DMS79 treated with DMSO at 0.1 percent for 48 hours (cell line): ENCODE results near the gene CPNE5.

ENCODE experiments used
- DNase-seq: peaks from one replicate; lab custom pipeline; 2025; lab: John Stamatoyannopoulos, UW

CPNE5 gene

DNA sequence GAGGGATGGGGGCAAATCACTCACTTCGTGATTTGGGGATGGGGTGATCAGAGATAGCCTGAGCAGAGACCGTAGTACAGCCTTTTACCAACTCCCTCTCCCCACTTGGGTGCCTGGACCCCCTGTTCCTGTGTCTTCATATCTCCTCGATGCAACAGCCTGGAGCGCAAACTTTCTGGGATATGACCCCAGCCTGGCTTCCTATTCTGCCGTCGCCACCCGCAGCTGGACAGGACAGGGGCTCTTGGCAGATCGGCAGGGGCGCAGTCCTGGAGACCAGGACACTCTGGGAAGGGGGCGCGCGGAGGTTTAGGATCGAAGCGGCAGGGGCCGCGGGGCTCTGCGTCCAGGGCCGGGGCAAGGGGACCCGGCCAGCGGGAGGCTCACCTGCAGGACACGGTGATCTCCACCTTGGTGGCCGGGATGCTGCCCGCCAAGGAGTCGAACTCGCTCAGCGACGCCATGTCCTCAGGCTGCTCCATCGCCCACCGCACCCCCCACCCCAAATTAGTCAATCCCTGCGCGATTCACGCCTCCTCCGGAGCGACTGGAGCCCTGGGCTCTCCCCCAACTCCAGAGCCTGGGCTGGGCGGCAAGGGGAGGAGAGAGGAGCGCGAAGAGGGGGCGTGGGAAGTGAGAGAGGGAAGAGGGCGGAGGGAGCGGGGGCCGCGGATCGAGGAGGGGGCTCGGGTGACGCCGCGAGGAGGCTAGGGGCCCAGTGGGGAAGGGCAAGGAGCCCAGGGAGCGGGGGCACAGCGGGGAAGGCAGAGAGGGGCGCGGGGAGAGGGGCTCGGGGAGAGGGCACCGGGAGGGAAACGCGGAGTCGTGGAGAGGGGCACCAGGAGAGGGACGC, at the start of gene CPNE5:
Gene CPNE5 (minus strand): TSS at position 549 of the 853 bp plus-strand sequence. CDS start 67 bp downstream, at position 482.
- peak; percentile 43 for DNase-seq

DNA sequence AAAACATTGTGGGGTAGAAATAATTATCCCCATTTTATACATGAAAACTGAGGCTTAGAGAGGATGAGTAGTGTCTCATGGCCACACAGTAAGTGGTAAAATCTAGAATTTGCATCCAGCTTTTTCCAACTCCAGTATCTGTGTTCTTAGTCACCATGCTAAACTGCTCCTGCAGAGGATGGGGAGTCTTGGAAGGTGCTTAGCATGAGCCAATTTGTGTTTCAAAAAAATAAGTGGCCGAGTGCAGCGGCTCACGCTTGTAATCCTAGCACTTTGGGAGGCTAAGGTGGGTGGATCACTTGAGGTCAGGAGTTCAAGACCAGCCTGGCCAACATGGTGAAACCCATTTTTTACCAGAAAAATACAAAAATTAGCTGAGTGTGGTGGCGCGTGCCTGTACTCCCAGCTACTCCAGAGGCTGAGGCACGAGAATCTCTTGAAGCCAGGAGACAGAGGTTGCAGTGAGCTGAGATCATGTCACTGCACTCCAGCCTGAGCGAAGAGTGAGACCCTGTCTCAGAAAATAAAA, 48.9 kb upstream of the CPNE5 start:
- DNase-seq, result no peak

DNA sequence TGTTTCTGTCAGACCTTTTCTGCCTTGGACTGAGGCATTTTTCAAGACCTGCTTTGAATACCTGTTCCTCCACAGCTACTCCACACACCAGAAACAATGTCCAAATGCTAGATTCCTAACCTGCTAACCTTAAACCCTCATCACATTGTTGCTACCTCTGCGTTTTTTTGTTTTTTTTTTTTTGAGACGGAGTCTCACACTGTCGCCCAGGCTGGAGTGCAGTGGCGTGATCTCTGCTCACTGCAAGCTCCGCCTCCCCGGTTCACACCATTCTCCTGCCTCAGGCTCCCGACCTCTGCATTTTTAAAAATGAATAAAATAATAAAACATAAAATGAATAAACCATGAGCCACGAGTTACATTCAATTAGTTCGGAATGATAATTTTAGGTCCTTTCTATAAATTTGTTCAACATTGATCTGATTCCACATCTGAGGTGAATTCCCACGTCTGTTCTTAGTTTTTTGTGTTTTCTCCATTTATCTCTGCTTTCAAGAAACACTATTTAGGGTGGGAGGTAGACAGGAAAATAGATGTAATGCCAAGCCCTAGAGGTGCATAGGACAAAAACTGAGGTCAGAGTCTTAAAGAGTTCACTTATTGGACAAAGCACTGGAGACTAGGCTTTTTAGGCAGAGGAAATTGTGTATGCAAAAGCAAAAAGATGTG, 47.8 kb upstream of the CPNE5 start:
- DNase-seq, result no peak

DNA sequence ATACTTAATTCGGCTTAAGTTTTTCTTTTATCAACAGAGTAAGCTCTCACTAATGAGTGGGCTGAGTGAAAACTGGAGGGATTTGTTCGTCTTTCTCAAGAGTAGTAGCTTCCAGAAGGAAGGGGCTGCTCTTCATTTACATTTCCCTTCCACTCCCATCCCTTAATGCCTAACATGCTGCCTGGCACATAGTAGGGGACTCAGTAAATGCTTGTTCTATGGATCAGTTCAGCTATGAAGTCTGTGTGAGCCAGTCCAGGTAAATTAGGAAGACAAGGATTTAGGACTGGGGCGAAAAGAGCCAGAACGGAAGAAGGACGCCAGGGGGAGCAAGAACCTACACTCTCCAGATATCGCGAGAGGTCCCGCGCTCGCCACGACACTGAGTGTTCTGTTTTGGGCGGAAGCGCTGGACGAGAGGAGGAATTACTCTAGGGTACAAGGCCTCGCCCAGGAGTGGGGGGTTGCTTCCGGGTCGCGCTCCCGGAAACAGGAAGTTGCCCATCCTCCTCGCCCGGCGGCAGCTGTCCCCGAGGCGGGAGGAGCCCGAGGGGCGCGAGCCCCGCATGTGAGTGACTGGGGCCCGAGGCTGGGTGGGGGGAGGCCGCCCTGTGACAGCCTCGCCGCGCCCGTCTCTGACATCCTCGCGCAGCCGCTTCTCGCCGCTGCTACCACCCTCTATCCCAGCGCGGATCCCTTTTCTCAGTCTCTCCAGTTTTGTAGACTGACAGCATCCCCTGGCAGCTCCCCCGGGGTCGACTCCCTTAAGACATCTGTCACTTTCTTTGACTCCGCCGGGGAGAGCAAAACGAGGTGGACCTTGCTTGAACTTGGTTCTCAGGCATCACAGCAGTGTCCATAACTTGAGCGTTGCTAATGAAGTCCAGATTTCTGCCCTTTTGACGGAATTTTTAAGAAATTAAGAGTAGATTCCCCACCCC, 46.5 kb upstream of the CPNE5 start, which contains the start of gene C6orf89:
Gene C6orf89 (plus strand): TSS at position 492 of the 941 bp plus-strand sequence. CDS start 13,493 bp downstream, outside the sequence.
- DNase-seq, result peak; percentile 96

DNA sequence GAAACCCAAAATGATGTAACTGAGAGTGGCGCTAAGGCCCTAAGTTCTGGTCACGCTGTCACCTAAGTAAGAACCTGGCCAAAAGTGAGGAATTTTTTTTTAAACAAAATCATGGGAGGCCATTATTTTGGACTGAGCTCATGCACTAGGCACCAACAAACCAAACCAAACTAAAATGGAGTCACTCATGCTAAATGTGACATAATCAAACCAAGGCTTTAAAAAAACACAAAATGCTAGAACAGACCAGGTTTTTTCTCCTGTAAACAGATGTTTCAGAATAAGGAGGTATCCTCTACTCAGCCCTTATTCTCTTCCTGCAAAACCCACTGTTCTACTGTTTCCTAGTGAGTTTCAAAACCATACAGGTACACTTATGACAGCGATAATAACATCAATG, 45.4 kb upstream of the CPNE5 start:
- DNase-seq, result no peak

DNA sequence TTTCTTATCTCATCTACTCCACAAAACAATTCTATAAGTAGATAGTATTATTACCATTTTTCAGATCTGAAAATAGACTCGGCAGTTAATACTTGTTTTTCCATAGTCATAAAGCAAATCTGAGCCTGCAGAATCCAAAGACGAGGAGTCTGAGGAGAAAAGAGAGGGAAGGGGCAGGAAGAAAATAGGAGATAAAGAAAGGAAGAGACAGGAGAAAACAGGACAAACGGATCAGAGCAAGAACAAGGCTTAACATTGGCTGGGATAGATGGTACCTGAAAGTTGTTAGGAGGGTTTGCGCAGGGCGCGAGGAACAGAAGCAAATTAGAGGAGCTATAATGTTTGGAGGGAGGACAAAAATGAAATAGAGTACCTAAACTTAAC, 36.0 kb upstream of the CPNE5 start:
- DNase-seq, result no peak

DNA sequence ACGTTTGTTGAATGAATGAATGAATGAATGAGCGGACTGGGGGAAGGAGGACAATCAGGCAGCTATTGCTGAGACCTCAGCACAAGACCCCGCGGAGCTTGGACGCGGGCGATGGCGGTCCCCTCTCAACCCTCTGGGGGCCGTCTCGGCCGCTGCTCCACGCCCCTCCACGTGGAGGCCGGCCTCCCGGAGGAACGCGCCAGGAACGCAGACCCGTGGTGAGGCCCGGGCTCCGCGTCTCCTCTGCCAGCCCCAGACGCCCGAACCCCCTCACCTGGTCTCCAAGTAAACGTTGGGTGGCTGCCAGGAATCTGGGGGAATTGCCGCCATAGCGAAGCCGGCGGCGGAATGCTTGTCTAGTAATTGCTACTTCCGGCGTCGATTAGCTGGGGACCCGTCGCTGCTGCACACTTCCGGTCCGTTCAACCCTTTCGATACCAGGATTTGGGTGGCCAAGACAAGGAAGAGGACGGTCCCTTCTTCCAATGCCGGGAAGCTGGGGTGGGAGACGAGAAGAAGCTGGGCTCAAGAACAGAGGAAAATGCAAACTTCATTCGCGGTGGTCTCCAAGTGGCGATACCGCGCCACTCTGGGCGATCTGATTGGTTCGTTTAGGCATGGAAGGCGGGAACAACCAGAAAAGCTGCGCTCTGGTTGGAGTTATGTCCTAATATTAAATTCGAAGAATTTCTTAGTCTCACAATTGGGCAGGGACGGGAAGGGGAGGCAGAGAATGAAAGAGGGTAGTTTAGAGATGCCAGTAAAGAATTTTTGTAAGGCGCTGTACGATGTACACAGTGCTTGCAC, 35.4 kb upstream of the CPNE5 start, which contains the start of gene PPIL1:
Gene PPIL1 (minus strand): TSS at position 361 of the 807 bp plus-strand sequence. CDS start 31 bp downstream, at position 330.
- DNase-seq, result peak; percentile 98

DNA sequence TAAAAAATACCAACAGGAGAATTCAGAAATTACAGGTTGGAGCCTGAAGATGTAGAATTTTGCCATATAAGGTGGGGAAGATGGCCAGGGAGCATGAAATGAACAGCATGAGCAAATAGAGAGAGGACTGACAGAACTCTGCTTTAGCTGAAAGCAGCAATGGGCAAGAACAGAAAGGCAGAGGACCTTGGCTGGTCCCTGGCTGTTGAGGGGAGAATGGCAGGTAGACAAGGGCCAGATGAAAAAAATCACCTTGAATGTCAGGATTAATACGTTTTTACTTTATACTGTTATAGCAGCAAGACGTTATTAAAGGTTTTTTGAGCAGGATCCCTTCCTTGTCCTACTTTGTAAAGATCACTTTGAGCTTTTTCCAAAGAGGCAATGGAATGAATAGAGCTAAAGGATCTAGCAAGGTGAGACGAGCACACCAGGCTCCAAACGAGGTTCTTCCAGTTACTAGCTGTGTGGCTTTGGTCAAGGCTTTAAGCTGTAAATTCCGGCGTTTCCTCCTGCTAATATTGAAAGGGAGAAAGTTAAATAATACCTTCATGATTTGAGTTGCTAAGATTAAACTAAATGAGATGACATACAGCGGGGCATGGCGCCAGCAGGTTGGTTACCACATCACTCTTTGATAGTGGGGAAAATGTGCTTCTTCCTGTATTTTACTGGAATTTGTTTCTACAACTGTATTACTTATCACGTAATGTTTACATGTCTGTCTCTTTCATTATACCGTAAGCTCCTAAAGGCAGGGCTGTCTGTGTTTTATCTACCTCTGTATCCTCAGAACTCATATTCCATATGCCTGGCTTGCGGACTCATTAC, 34.6 kb upstream of the CPNE5 start:
- peak; percentile 65 for DNase-seq

DNA sequence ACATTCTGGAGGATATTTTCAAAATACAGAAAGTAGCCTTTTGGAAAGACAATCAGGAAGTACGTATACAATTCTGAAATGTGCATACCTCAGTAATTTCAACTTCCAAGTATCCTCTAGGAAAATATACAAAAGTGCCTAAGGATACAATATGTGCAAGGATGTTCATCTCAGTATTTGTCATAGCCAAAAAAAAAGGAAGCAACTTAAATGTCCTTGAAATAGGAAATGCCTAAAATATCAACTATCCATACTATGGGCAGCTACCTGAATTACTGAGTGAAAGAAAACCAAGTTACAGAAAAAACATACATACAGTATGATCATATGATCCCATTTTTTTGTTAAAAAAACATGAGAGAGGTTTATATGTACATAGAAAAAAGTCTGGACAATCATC, 33.9 kb upstream of the CPNE5 start:
- DNase-seq, result no peak

DNA sequence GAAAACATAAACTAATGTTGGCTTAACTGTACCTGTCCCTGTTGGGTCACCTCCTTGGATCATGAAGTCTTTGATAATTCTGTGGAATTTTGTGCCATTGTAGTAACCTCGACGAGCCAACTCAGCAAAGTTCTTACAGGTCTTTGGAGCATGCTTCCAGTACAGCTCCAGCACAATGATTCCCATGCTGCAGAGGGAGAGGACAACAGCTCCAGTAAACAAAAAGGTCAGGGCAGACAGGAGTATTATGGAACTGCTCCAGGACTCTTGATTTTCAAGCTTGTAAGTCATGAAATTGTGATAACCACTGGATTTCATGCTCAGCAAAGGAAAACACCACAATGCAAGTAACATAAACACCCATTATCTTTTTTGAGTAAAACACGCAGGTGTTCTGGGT, 32.4 kb upstream of the CPNE5 start:
- no peak for DNase-seq

DNA sequence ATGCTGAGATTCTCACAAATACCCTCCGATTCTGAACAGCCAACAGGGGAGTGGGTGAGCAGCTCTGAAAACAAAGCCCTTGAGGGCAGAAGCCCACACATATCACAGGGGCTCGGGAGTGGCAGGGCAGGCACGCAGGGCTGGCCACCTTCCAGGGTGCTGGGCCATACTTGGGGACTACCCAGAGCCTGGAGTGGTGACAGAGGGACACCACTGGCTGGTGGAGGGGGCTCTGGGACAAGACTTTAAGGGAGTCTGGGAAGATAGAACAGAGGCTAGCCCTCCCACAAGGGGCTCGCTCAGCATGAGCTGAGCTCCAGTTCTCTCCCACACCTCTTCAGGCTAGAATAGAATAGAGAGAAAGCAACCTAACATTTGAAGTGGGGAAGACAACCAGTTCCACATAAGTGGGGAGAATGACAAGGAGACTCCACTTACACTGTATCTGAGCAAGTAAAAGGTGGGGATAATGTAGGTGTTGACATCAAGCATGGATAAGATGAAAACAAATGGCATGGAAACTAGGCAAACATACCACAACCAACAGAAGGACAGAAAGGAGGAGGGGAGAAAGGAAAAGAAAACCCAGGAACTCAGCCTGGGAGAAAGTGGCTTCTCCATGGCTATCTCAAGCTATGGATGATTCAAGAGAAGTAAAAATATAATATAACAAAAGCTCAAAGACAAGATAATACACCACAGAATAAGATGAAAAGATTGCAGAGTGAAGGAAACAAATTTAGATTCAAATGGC, 28.4 kb upstream of the CPNE5 start:
- DNase-seq, result no peak

DNA sequence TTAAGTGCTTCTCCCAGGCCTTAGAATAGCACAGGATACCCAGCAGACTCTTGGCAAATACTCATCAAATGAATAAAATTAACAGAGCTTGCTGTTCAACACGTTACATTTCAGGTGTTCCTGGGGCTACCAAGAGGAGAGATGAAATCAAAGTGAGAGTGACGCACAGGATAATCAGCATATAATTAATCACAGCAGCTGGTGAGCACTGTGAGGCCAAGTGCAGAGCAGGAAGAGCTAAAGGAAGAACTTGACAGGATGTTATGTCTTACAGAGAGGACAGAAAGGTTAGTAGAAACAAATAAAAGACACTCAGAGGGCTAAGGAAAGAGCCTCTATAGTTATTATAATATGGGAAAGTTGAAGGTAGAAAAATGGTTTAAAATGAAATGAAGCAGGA, 26.6 kb upstream of the CPNE5 start:
- no peak for DNase-seq

DNA sequence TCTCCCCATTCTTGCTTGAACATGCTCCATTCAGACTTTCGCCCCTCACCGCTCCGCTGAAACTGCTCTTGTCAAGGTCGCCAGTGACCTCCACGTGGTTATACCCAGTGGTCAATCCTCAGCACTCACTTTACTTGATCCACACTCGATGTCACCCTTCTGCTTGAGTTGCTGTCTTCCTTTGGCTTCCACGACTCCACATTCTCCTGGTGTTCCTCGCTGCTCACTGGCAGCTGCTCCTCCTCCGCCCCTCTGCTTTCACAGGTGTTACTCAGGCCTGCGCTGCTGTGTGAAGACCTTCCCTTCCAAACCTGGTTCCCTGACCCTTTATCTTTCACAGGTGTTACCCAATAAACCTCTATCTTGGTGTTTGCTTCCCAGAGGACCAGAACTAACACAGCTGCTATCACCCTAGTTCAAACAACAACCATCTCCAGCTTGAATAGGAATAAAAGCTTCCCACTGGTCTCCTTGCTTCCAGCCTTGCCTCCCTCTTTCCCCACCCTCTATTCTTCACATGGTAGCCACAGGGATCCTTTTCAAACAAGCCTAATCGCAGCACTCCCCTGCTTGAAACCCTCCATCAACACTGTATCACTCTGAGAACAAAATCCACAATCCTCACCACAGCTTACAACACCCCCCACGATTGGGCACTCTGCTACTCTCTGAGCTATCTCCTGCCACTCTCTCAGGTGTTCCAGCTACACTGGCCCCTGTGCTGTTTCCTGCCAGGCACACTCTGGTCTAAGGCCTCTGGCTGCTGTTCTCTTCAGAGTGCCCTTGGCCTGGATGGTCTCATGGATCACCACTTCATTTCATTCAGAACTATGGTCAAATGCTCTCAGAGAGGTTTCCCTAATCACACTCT, 24.7 kb upstream of the CPNE5 start:
- DNase-seq, result no peak

DNA sequence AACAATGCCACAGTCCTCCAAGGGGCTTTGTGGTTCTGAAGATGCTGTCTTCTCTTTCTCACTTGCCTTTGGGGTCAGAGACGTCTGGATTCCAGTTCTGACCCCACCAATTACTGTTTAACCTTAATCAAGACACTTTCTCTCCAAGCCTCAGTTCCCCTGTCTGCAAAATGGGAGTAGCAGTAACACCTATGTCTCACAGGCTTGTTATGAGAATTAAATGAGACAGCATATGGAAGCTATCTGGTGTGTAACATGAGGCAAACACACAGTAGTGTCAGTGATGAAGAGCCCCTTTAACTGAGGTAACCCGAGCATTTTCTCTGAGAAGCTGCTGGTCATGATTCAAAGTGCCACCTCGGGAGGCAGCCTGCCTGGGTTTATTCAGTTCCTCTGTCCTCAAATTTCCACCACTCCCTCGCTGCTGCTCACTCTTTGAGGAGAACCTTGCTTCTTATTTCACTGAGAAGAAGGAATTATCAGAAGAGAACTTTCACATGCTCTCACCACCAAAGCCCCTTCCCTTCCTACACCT, 23.7 kb upstream of the CPNE5 start:
- no peak for DNase-seq

DNA sequence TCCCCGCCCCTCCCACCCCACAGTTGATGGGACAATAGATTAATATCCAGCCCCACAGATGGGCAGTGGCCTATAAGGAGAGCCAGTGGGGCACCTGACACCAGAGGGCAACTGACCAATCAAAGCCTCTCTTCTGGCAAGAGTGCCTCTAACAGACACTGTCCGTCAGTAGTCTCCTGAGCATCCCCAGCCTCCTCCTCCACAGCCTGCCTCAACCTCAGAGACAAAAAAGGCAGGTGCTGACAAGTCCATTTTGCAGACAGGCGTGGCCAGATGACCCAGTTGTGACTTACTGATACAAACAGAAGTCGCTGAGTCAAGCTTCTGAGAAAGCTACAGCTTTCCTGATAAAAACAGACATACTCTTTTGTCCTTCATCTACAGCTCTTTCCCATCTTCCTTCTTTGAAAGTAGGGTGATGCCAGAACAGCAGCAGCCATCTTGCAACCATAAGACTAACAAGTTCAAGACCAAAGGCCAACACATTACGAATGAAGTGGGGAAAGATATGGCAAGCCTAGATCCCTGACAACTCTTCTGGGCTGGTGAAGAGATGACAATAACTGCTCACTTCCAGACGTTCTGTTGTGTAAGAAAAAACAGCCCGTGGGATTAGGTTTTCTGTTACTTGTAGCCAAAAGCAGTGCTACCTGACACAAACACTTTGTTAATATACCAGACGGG, 23.1 kb upstream of the CPNE5 start:
- no peak for DNase-seq

DNA sequence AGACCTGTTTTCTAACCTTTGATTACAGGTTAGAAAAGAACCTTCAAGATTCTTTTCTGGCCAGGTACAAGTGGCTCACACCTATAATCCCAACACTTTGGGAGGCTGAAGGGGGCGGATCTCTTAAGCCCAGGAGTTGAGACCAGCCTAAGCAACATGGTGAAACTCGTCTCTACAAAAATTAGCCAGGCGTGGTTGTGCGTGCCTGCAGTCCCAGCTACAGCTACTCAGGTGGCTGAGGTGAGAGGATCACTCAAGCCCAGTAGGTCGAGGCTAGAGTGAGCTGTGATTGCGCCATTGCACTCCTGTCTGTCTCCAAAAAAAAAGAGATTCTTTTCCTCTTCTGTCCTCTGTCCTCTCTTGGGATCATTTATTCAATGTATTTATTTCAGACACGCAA, 20.9 kb upstream of the CPNE5 start:
- DNase-seq, result no peak

DNA sequence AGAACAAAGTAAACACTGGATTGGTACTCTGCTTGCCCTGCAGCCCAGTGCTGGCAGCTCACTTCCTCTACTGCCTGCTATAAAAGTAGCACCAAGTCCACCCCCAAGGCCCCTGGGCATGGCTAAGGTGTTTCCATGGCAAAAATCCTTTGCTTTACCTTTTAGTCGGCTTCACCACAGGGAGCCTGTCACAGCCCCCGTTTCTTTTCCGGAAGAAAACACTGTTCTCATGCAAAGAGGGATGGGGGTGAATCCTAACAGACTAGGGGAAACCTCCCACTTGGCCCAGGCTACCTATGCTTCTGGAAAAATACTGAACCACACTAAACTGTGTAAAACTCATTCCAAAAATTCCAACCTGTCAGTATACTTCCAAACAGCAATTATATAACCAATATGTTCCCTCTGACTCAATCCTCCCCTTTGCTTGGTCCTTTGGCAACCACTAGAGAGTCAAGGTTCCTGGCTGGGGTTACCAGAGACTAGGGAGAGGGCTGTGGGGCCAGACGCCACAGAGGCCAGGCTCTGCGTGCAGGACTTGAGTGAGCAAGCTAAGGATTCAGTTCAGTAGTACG, 19.2 kb upstream of the CPNE5 start:
- no peak for DNase-seq
